HepG2 (cell line): ENCODE results near the gene IDH3G.

ENCODE experiments used
- ARNTL ChIP-seq: sonication (generic); formaldehyde crosslinking; IDR thresholded peaks from 2 replicates; pipeline ENCODE4 v1.4.0; 2020; ENCODE audit warnings: mild to moderate bottlenecking, missing genetic modification reagents
- CC2D1A ChIP-seq: sonication (generic); formaldehyde crosslinking; IDR thresholded peaks from 2 replicates; pipeline ENCODE4 v1.8.1; 2023; ENCODE audit warnings: mild to moderate bottlenecking, missing genetic modification reagents
- CREB1 ChIP-seq, 2 experiments: fragments of 450-650 bp in 1 of 2; IDR thresholded peaks; 2 replicates each; pipeline ENCODE4 v1.6.1; 2016 to 2017; ENCODE audit warnings: control low read depth in 1 of 2, mild to moderate bottlenecking in 1 of 2, missing compliant biosample characterization in 1 of 2, missing genetic modification characterization in 1 of 2
- NR0B2 ChIP-seq: sonication (generic); formaldehyde crosslinking; IDR thresholded peaks from 2 replicates; pipeline ENCODE4 v1.4.0; 2020; ENCODE audit warnings: mild to moderate bottlenecking, missing genetic modification reagents
- PBX3 ChIP-seq: sonication (generic); formaldehyde crosslinking; IDR thresholded peaks from 2 replicates; pipeline ENCODE4 v1.8.1; 2023; ENCODE audit warnings: missing genetic modification reagents, inconsistent platforms, borderline replicate concordance
- RAD51 ChIP-seq: fragments of 450-650 bp; IDR thresholded peaks from 2 replicates; pipeline ENCODE4 v1.6.1; 2016; ENCODE audit warnings: borderline replicate concordance
- SNAPC2 ChIP-seq: sonication (generic); formaldehyde crosslinking; IDR thresholded peaks from 2 replicates; pipeline ENCODE4 v1.8.1; 2022; ENCODE audit warnings: mild to moderate bottlenecking, missing genetic modification reagents
- TAF1 ChIP-seq: sonication (generic); formaldehyde crosslinking; IDR thresholded peaks from 2 replicates; pipeline ENCODE4 v1.4.0; 2020; ENCODE audit warnings: missing genetic modification reagents
- TBL1XR1 ChIP-seq: fragments of 150-350 bp; IDR thresholded peaks from 2 replicates; pipeline ENCODE4 v1.6.1; 2014; ENCODE audit warnings: borderline replicate concordance, low read length; ENCODE audit not compliant: partially characterized antibody
- ZNF550 ChIP-seq: sonication (generic); formaldehyde crosslinking; IDR thresholded peaks from 2 replicates; pipeline ENCODE4 v1.4.0; 2020; ENCODE audit warnings: mild to moderate bottlenecking, missing genetic modification reagents, borderline replicate concordance
- TF ChIP-seq, protein P1 (sequence below): sonication (generic); formaldehyde crosslinking; IDR thresholded peaks from 2 replicates; pipeline ENCODE4 v1.5.1; 2020; ENCODE audit warnings: missing genetic modification reagents, mild to moderate bottlenecking, borderline replicate concordance
- TF ChIP-seq, protein P2 (sequence below), 2 experiments: fragments of 450-650 bp in 1 of 2; sonication (generic) in 1 of 2; formaldehyde crosslinking in 1 of 2; IDR thresholded peaks; 2 replicates each; pipeline versions ENCODE4 v1.6.1 to v1.8.0; 2016 to 2022; ENCODE audit warnings: antibody characterized with exemption in 1 of 2, mild to moderate bottlenecking in 1 of 2, missing genetic modification reagents in 1 of 2
- TF ChIP-seq, protein P3 (sequence below): sonication (generic); formaldehyde crosslinking; IDR thresholded peaks from 2 replicates; pipeline ENCODE4 v1.5.0; 2020; ENCODE audit warnings: missing genetic modification reagents

DNA sequence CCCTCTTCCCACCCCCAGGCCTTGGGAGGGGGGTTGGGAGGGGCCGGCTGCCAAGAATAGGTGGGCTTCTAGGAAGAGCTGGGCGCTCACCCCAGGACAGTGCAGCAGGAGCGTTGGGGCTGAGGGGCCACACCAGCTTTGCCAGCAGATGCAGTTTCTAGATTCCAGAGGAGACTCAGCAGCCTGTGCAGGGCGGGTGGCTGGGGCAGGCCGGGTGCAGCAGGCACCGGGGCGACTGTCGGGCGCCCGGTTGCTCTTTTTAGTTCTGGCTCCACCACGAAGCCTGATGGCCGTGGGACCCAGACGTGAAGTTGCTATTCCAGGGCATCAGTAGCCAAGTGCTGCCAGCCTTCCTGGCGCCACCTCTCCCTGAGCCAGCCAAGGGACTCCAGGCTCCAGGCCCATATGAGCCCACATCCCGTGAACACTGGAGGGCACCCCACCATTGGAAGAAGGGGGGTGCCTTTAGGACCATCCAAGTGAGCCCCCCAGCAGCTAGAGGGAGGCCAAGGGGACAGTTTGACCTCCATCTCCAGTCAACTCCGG, 6.1 kb upstream of the IDH3G start:
- TF ChIP-seq TBL1XR1 (no peak), SNAPC2 (CRISPR knock-in tag) (no peak), ZNF550 (CRISPR knock-in tag) (no peak), CREB1 (IDR thresholded peaks at IDR 0.05) (no peak), CREB1 (CRISPR knock-in tag; IDR thresholded peaks at IDR 0.05) (no peak), ARNTL (no peak), RAD51 (no peak), PBX3 (CRISPR knock-in tag) (no peak), TAF1 (CRISPR knock-in tag) (no peak), CC2D1A (CRISPR knock-in tag) (no peak), NR0B2 (CRISPR knock-in tag) (no peak)
- TF ChIP-seq, protein P1, sequence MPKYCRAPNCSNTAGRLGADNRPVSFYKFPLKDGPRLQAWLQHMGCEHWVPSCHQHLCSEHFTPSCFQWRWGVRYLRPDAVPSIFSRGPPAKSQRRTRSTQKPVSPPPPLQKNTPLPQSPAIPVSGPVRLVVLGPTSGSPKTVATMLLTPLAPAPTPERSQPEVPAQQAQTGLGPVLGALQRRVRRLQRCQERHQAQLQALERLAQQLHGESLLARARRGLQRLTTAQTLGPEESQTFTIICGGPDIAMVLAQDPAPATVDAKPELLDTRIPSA = no peak
- TF ChIP-seq, protein P2, sequence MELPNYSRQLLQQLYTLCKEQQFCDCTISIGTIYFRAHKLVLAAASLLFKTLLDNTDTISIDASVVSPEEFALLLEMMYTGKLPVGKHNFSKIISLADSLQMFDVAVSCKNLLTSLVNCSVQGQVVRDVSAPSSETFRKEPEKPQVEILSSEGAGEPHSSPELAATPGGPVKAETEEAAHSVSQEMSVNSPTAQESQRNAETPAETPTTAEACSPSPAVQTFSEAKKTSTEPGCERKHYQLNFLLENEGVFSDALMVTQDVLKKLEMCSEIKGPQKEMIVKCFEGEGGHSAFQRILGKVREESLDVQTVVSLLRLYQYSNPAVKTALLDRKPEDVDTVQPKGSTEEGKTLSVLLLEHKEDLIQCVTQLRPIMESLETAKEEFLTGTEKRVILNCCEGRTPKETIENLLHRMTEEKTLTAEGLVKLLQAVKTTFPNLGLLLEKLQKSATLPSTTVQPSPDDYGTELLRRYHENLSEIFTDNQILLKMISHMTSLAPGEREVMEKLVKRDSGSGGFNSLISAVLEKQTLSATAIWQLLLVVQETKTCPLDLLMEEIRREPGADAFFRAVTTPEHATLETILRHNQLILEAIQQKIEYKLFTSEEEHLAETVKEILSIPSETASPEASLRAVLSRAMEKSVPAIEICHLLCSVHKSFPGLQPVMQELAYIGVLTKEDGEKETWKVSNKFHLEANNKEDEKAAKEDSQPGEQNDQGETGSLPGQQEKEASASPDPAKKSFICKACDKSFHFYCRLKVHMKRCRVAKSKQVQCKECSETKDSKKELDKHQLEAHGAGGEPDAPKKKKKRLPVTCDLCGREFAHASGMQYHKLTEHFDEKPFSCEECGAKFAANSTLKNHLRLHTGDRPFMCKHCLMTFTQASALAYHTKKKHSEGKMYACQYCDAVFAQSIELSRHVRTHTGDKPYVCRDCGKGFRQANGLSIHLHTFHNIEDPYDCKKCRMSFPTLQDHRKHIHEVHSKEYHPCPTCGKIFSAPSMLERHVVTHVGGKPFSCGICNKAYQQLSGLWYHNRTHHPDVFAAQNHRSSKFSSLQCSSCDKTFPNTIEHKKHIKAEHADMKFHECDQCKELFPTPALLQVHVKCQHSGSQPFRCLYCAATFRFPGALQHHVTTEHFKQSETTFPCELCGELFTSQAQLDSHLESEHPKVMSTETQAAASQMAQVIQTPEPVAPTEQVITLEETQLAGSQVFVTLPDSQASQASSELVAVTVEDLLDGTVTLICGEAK (IDR thresholded peaks at IDR 0.05) = no peak
- TF ChIP-seq, protein P2 (CRISPR knock-in tag; IDR thresholded peaks at IDR 0.05) = no peak
- TF ChIP-seq, protein P3, sequence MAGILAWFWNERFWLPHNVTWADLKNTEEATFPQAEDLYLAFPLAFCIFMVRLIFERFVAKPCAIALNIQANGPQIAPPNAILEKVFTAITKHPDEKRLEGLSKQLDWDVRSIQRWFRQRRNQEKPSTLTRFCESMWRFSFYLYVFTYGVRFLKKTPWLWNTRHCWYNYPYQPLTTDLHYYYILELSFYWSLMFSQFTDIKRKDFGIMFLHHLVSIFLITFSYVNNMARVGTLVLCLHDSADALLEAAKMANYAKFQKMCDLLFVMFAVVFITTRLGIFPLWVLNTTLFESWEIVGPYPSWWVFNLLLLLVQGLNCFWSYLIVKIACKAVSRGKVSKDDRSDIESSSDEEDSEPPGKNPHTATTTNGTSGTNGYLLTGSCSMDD = no peak
